GM19452 (cell line): ENCODE results near the gene SLX9.
"Not testable (repeated sequence)": the region's sequence is repeated elsewhere in the genome, so short reads cannot be mapped to it uniquely, and the experiment has no call there.

Source experiments
- ATAC-seq: cut with Tn5 transposase; IDR thresholded peaks from one replicate; pipeline ENCODE4 v1.9.1; 2021; ENCODE audit not compliant: unreplicated experiment

SLX9 gene

DNA sequence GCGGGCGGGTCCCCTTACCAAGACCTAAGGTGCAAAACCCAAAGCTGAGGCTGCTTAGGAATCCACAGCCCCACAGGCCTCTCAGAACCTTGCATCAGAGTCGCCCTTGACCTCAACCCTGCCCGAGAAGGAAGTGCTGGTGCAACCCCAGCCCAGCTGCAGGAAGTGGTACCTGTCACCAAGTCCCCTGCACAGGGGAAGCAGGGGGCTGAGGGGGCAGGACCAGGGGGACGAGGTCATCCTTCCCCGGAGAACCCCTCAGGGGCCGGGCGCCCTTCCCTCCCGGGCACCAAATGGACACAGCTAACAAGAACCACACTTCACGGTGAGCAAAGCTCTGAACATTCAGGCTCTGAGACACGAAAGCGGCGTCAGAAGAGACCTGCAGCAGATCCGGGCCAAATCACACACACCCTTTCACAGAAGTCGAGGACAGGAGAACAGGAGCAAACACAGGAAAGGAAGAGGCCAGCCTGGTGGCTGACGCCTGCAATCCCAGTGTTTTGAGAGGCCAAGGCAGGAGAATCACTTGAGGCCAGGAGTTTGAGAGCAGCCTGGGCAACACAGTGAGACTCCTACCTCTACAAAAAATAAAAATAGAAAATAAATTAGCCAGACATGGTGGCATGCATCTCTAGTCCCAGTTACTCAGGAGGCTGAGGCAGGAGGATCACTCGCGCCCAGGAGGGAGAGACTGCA is 25.5 kb upstream of the SLX9 start:
- peak; percentile 74 for ATAC-seq

DNA sequence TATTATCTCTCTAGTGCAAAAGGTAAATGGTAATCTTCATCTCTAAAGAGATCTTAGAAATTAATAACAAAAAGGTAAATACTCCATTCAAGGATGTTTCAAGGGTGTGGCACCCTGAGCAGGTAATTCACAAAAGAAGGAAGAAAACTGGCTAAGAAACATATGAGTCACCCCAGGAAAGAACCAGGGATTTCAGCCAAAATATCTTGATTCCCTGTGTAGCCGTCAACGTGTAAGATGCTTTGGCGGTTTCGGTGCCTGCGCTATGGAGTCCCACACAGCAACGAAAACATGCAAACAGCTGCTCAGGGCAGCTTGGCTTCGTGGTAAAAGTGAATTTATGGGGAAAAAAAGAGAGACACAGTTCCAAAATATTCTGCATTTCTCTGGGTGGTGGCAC is 22.9 kb upstream of the SLX9 start:
- no peak for ATAC-seq

DNA sequence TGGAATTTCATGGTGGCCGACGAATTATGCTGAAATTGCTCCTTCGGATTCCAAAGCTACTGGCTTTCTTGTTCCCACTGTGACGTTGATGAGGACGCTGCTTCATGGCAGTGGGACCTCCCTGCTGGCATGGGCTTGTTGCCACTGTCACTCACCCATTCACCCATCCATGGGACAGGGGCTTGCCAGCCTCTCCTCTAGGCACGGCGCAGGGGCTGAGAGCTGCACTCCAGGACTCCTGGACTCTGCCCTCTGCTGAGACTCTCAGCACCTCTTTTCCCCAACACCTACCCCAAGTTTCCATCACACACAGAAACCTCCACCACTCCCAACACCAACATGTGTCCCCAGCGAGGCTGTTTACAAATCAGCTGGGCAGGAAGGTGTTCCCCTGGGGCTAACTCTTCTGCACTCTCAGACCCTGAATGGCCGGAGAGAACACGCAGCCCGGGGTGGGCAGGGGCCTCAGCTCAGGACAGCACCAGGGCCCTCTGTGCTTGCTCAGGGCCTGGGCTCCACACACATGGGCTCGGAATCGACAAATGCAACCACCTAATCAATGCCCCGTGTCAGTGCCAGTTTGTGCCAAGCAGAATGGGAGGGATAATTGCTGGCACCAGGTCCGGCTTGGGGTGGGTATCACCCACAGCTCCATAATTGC is 22.3 kb upstream of the SLX9 start:
- no peak for ATAC-seq

DNA sequence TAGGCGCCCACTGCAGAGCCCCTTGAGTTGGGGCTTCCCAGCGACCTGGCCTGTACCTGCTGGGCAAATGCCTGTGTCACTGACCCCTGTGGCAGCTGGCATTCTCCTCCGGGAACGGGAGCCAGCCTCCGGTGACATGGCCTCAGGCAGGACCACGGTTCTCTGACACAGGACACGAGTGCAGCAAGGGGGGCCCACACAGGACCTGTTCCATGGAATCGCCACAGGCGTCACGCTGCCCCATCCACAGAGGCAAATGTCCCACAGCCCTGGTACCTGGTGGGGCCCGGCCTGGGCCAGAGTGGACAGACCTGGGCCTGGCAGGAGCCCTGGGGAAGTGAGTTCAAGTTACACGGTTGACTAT is 21.7 kb upstream of the SLX9 start:
- no peak for ATAC-seq

DNA sequence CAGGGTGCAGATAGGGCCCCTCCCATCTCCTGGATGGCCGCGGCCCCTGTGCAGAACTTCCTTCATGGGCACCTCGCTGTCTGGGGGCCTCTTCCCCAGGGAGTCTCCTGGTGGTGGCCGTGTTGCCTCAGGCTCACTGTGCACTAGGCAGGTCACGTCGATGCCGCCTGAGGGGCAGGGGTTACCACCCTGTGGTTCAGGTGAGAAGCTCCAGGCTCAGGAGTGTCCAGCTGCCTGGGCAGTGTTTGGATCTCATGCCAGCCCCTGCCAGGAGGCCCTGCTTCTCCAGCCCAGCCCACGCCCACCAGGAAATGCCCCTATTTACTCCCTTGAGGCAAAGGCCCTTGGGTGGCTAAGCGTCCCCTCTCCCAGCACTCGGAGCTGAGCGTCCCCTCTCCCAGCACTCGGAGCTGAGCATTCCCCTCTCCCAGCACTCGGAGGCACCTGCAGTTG is 21.2 kb upstream of the SLX9 start:
- no peak for ATAC-seq

DNA sequence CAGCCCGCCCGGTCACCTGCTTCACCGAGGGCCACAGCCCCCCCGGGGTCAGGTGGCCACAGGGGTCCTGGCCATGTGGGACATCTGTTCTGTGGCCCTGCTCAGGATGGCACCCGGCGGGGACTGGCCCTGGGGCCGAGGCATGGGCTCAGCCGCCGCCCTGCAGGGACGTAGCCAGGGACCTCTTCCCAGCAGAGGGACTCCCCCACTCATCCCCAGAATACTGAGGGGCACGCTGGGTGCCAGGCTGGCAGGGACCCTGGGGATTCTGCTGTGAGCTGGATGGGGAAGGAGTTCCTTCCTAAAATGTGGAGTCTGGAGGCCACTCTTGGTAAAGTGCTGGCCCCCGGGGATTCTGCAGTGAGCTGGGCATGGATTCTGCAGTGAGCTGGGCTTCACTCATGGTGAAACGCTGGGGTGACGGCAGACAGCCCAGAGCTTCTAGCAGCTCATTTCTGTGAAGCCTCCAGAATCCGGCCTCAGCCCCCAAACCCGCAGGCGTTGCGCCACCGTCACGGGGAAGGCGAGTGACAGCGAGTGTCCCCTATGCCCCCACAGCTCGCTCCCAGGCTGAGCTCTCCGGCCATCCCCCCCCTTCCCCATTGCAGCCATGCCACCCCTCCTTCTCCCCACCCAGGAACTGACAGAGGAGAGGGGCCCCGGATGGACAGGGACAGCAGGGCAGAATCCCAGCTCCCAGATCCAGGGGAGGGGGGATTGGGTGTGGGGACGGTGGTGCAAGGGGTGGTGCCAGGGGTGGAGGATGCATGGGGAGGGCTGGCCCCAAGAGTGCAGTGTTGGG is 20.5 kb upstream of the SLX9 start:
- ATAC-seq, result no peak

DNA sequence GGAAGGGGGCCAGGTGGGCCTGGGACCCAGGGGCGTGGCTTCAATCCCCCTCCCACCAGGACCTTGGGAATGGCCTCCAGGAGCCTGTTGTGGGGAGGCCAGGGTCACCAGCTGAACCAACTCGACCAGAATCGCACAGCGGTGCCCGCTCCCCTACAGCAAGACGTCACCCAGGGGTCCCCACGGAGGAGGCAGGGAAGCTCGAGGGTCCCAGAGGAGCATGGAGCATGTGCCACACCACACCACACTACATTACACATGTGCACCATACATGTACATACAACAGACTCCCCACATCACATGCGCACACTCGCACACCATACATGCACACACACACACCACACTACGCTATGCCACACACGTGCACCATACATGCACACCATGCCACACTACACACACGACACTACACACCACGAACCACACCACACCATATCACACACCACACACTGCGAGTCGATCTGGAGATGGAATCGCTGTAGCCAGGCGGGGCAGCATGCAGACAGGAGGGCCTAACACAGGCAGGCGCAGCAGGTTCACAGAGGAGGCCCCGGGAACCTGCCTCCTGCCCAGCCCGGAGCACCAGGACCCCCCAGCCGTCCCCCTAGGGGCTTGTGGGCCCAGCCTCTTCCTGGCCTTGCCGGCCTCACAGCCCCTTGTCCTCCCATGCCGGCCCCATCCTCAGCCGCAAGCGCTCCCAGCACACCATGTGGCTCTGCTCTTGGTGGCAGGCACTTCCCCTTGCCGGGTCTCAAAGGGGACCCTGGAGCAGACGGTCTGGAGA is 19.7 kb upstream of the SLX9 start:
- ATAC-seq, result no peak

DNA sequence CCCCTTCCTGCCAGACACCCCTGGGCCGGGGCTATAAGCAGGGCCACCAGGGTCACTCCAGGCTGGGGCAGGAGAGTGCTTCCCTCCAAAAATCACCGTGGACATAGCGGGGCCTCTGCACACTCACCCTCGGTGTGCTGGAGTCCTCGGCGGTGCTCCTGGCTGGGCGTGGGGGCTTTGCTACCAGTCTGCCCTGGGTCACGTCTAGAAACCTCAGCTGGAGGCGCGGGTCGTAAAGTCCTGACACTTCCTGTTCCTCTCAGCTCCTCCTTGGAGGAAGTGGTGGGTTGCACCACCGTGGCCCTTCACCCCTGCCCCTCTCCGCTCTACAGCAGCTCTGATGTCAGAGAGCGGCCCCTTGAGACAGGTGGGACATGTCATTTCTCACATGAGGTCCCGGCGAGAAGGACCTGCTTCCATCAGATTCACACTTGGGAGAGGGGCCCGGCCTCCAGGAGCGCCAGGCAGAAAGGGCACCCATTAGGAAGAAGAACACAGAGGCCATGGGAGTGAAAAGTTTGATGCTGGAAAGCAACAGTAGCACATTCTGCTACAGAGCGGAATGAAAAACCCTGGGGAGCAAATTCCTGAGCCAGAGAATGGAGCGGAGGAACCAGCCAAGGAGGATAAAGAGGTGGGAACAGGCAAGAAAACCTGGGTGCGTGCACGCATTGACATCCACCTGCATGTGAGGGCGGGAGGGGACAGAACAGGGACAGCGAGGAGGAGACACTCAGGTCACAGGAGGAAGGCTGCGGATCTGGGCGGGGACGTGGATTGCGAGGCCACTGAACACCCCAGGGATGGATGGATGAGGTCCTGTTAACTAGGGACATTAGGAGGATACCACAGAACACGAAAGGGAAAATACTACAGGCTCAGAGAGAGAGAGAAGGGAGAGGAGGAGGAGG is 18.9 kb upstream of the SLX9 start, which contains the start of gene ITGB2:
Gene ITGB2 (minus strand): TSS at position 206 of the 911 bp plus-strand sequence. CDS start 10,117 bp downstream, outside the sequence.
- no peak for ATAC-seq

DNA sequence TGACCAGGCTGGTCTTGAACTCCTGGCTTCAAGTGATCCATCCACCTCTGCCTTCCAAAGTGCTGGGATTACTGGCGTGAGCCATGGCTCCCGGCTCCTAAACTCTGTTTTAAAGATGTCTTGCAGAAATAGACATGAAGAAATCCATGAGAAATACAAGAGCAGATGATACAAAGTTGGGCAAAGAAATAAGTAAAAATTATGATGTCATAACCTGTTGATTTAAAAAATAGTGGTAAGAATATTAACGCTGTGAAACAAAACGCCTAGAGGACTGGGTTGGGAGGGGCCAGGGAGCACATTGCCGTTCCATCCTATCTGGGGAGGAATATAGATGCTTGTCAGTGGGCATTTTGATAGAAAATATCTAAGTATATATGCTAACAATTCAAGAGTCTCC is 17.9 kb upstream of the SLX9 start:
- no peak for ATAC-seq

DNA sequence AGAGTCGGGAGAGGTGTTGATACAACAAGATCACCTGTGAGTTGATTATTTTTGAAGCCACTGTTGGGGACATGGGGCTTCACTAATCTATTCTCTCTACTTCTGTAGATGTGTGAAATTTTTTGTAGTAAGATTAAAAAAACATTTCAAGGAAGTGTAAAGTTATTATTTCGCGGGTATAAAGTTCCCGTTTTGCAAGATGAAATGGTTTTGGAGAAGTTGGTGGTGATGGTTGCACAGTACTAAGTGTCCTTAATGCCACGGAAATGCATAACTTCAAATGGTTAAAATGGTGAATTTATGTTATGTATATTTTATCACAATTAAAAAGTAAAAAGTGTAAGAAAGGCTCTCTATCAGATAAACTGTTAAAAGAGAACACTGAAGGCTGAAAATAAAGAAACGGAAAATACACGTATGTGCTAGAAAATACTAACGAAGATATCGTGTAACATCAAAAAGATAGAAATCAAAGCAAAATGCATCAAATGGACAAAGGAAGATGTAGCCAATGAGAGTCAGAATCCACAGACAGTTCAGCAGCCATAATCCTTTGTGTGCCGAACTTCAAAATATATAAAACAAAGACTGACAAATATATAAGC is 16.2 kb upstream of the SLX9 start:
- ATAC-seq, result no peak

DNA sequence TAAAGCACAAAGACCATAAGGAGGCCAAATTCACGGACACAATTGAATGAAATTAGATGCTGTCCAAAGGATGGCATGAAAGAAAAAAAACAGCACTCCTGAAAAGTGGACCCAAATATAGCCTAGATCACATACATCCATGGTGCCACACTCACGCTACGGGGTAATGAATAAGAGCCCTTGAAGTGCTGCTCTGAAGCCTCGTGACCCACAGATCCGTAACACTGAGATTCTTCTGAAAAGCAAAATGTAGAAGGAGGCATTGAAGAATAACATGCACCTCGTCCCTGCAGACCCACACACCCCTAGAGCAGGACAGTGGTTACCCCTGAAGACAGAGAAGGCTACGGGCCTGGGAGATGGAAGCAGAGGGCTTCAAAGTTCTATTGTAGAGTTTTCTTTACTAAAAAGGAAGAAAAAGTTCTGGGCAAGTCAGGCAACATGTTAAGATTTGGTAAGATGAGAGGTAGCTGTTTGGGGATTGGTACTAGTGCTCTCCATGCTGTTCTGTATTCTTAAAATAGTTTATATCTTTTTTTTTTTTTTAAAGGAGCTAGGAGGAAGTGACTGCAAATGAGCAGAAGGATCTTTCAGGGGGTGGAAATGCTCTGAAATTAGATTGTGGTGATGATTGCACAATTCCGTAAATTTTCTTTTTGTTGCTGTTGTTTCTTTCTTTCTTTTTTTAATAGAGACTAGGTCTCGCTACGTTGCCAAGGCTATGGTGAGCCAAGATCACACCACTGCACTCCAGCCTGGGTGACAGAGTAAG is 15.0 kb upstream of the SLX9 start:
- ATAC-seq, result no peak

DNA sequence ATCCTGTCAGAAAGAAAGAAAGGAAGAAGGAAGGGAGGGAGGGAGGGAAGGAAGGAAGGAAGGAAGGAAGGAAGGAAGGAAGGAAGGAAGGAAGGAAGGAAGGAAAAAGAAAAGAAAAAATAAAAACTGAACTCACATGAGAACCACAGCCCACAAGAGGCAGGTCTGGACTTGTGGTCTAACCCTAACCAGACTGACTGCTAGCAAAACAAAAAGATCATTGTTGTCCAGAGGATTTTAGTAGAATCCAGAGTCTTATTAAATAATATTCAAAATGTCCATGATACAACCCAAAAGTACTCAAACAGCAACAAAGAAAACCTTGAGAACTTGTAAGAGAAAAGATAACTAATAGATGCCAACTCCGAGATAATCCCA is 14.5 kb upstream of the SLX9 start:
- no peak for ATAC-seq

DNA sequence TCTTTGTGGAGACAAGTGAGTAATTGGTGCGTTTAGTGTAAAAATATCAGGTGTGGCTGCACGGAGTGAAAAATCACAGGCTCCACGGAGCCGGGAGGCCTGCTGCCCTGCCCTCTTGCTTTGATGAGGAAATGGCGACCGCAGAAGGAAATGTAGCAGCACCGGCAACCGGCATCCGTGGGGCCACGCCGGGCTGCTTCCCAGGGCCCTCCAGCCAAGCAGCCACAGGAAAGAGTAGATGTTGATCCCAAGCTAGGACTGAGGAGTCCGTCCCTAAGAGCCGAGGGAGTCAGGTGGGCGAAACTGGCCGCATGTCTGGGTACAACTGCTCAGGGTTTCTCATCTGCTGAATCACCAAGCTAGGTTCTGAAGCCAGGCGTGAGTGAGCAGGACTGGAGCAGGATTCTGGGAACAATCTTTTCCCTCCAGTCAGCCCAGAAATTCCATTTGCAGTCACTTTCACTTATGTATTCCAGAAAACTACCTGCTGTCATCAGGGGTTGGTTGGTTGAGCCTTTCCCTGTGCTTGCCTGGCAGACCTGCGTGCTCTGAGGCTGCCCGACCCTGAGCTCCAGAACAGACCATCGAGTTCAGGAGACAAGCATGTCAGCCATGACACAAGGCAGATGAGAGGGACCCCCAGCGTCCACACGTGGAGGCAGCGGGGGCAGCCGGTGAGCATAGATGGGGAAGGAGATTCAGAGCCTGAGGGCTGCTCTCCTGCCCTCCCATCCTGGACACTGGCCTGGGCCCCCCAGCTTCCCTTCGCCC is 13.3 kb upstream of the SLX9 start:
- ATAC-seq, result no peak

DNA sequence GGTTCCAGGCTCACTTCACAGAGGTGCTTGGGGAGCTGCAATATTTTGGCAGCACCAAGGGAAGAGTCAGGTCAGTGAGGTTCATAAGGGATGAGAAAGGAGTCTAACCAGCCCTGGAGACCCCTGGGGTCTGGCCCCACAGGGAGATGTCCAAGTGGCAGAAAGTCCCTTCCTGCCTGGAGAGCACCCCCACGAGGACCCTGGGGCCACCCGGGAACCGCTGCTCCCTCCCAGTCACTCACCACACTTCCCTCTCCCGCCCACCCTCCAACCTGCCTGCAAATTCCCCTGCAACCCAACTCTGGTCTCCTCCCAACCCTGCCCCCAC is 12.6 kb upstream of the SLX9 start:
- ATAC-seq, result no peak

DNA sequence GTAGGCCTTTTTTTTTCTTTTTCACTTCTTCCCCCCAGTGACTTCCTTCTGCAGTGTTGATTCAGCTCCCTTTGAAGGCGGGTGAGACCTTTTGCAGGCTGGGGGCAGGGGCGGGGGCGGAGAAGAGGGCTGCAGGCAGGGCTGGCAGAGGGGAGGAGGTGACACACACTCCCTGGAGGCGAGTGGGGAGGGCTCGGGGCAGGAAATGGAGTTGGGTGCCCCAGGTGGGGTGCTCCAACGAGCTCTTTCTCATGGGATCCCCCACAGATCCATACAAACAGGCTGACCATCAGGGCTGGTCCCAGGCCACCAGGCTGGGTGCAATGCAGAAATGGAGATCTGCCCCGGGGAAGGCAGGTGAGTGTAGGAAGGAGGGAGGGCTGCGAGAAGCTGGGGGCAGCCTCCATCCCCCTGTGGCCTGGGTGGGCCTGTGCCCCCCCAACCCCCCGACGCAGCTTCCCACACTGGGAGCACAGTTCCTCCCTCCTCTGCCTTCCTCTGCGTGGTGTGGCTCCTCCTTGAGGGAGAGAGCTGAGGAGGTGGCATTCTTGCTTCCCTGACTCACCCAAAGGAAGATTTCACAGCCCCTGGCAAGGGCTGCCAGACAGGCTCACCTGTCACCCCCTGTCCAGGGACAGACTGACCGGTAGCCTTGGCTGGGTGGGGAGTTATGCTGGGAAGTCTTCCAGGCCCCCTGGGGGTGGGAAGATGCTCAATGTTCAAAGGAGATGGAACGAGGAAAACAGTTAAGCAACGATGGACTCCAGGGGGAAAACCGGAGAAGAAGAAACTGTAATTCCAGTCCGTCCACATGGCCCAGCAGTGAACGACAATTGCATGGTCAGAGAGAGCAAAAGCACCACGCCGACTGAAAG is 12.0 kb upstream of the SLX9 start:
- ATAC-seq, result no peak

DNA sequence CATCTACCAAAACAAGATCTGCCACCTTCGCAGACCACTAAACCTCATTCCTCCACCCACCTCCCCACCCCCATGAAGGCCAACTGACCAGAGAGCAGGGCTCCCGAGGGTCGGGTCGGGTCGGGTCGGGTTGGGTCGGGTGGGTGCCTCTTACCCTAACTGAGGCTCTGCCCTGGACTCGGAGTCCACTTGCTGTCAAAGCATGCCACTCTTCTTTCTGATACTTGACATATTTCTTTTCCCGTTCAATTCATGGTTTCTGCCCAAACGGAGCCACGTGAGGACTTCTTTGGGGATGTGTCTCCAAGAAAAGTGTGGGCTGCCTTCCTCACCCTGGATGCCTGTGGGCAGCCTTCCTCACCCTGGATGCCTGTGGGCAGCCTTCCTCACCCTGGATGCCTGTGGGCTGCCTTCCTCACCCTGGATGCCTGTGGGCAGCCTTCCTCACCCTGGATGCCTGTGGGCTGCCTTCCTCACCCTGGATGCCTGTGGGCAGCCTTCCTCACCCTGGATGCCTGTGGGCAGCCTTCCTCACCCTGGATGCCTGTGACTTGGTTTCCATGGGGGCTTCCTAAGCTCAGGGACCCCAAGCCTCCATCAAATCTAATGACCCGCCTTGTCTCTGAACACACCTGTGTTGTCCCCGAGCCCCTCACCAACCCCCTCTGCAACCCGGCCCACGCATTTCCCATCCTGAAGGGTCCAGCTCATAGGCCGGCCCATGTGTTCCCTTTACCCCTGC is 11.2 kb upstream of the SLX9 start:
- not testable (repeated sequence) for ATAC-seq
